Activated CD4-positive, alpha-beta T cell treated with anti-CD3 and anti-CD28 coated beads, Interleukin-2, Interleukin-4, amounts not matched to agents 100 ng/mL and 50 ng/mL, durations not matched to agents 16 hours and 8 hours (primary cell): ENCODE measurements around the gene LSM3.

ENCODE experiments used
- DNase-seq: peaks from one replicate; pipeline ENCODE4 v3.0.0-alpha.2; 2020; ENCODE audit warnings: low spot score

LSM3 gene

GRCh38 chr3:14143271-14144225, 35.1 kb upstream of the LSM3 start:
- no peak for DNase-seq

- DNase-seq: peak; percentile 91
Observed at GRCh38 chr3:14144423-14145075, 34.1 kb upstream of the LSM3 start.

GRCh38 chr3:14145236-14145635, 33.4 kb upstream of the LSM3 start:
- DNase-seq: no peak

- no peak for DNase-seq
Observed at GRCh38 chr3:14145670-14146380, 32.8 kb upstream of the LSM3 start.

- DNase-seq: no peak
Observed at GRCh38 chr3:14146381-14147065, 32.1 kb upstream of the LSM3 start.

GRCh38 chr3:14147066-14147435, 31.6 kb upstream of the LSM3 start:
- DNase-seq: no peak

- no peak for DNase-seq
Observed at GRCh38 chr3:14147617-14148016, 31.0 kb upstream of the LSM3 start.

GRCh38 chr3:14148041-14148985, 30.3 kb upstream of the LSM3 start:
- no peak for DNase-seq

GRCh38 chr3:14150078-14150477, 28.5 kb upstream of the LSM3 start:
- no peak for DNase-seq

GRCh38 chr3:14150491-14151230, 28.0 kb upstream of the LSM3 start:
- no peak for DNase-seq

- no peak for DNase-seq
Observed at GRCh38 chr3:14151471-14152083, 27.0 kb upstream of the LSM3 start.

GRCh38 chr3:14152233-14152962, 26.2 kb upstream of the LSM3 start:
- no peak for DNase-seq

- no peak for DNase-seq
Observed at GRCh38 chr3:14152963-14153355, 25.7 kb upstream of the LSM3 start.

- DNase-seq: no peak
Observed at GRCh38 chr3:14153663-14154062, 25.0 kb upstream of the LSM3 start.

GRCh38 chr3:14154276-14154675, 24.3 kb upstream of the LSM3 start:
- DNase-seq: no peak

GRCh38 chr3:14154895-14155440, 23.6 kb upstream of the LSM3 start:
- no peak for DNase-seq

- no peak for DNase-seq
Observed at GRCh38 chr3:14156201-14156600, 22.4 kb upstream of the LSM3 start.

- DNase-seq: no peak
Observed at GRCh38 chr3:14156843-14157561, 21.6 kb upstream of the LSM3 start.
